ENCODE measurements around the gene NLGN4Y.

- TF ChIP-seq, protein P1, sequence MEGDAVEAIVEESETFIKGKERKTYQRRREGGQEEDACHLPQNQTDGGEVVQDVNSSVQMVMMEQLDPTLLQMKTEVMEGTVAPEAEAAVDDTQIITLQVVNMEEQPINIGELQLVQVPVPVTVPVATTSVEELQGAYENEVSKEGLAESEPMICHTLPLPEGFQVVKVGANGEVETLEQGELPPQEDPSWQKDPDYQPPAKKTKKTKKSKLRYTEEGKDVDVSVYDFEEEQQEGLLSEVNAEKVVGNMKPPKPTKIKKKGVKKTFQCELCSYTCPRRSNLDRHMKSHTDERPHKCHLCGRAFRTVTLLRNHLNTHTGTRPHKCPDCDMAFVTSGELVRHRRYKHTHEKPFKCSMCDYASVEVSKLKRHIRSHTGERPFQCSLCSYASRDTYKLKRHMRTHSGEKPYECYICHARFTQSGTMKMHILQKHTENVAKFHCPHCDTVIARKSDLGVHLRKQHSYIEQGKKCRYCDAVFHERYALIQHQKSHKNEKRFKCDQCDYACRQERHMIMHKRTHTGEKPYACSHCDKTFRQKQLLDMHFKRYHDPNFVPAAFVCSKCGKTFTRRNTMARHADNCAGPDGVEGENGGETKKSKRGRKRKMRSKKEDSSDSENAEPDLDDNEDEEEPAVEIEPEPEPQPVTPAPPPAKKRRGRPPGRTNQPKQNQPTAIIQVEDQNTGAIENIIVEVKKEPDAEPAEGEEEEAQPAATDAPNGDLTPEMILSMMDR (conservative IDR thresholded peaks at IDR 0.05; ENCODE audit: low read depth, low read length) = no peak
- TF ChIP-seq POLR2A (IDR thresholded peaks at IDR 0.05; ENCODE audit: low read depth, low read length) = no peak
- TF ChIP-seq RFX5 (IDR thresholded peaks at IDR 0.05; ENCODE audit: low read depth, low read length) = no peak
Measured at GRCh38 chrY:14871971-14872370, 347.6 kb downstream of the NLGN4Y start.

Measured in IMR-90 (cell line).